Measurements from ENCODE around the gene SCP2.

Gene SCP2

GRCh38 chr1:52927212-52928014, at the start of gene SCP2:
Gene SCP2, plus strand, starts transcription at chr1:52927276. Its CDS starts 121 bp downstream, at chr1:52927397.
- DNase-seq (ENCODE audit: low read depth in 2 of 2) = peak; percentile 73 to 78

- DNase-seq (ENCODE audit: low read depth in 2 of 2) = no peak
Observed at GRCh38 chr1:52877554-52877953, 49.5 kb upstream of the SCP2 start.

- no peak for DNase-seq (ENCODE audit: low read depth in 2 of 2)
Observed at GRCh38 chr1:52880206-52880605, 46.9 kb upstream of the SCP2 start.

- DNase-seq (ENCODE audit: low read depth in 2 of 2) = no peak
Observed at GRCh38 chr1:52887483-52887882, 39.6 kb upstream of the SCP2 start.

GRCh38 chr1:52892424-52893215, 34.5 kb upstream of the SCP2 start:
- no peak for DNase-seq (ENCODE audit: low read depth in 2 of 2)

GRCh38 chr1:52899445-52899894, 27.6 kb upstream of the SCP2 start:
- no peak for DNase-seq (ENCODE audit: low read depth in 2 of 2)

GRCh38 chr1:52900402-52900801, 26.7 kb upstream of the SCP2 start:
- no peak for DNase-seq (ENCODE audit: low read depth in 2 of 2)

- DNase-seq (ENCODE audit: low read depth in 2 of 2) = no peak
Observed at GRCh38 chr1:52901384-52901783, 25.7 kb upstream of the SCP2 start.

GRCh38 chr1:52904208-52904926, 22.7 kb upstream of the SCP2 start:
- no peak for DNase-seq (ENCODE audit: low read depth in 2 of 2)

GRCh38 chr1:52904927-52905698, 22.0 kb upstream of the SCP2 start:
- peak; percentile 17 for DNase-seq (ENCODE audit: low read depth in 2 of 2)

GRCh38 chr1:52906135-52906603, 20.9 kb upstream of the SCP2 start:
- DNase-seq (ENCODE audit: low read depth in 2 of 2) = no peak

- DNase-seq (ENCODE audit: low read depth in 2 of 2) = no peak
Observed at GRCh38 chr1:52907068-52907811, 19.8 kb upstream of the SCP2 start.

GRCh38 chr1:52907812-52908153, 19.3 kb upstream of the SCP2 start:
- no peak for DNase-seq (ENCODE audit: low read depth in 2 of 2)

GRCh38 chr1:52911541-52911940, 15.5 kb upstream of the SCP2 start:
- DNase-seq (ENCODE audit: low read depth in 2 of 2) = no peak

- no peak for DNase-seq (ENCODE audit: low read depth in 2 of 2)
Observed at GRCh38 chr1:52913014-52913413, 14.1 kb upstream of the SCP2 start.

GRCh38 chr1:52913537-52913936, 13.5 kb upstream of the SCP2 start:
- DNase-seq (ENCODE audit: low read depth in 2 of 2) = no peak

- no peak for DNase-seq (ENCODE audit: low read depth in 2 of 2)
Observed at GRCh38 chr1:52914463-52914862, 12.6 kb upstream of the SCP2 start.

GRCh38 chr1:52915211-52915854, 11.7 kb upstream of the SCP2 start:
- DNase-seq (ENCODE audit: low read depth in 2 of 2) = no peak

GRCh38 chr1:52915855-52916220, 11.2 kb upstream of the SCP2 start:
- no peak for DNase-seq (ENCODE audit: low read depth in 2 of 2)

GRCh38 chr1:52916241-52916975, 10.7 kb upstream of the SCP2 start:
- no peak for DNase-seq (ENCODE audit: low read depth in 2 of 2)
